ENCODE data around the gene MBTD1. TPM values are rescaled to one million over a fixed set of nuclear protein-coding genes. Genes with fewer than 3 reads are reported as not detected.

MBTD1 gene
- total RNA-seq, 2 donors from 2014 or later, result 11.3 to 16.5 TPM

GRCh38 chr17:51260237-51261023 lies 581 bp upstream of the MBTD1 start, which contains the start of gene UTP18:
Gene UTP18, plus strand, starts transcription at chr17:51260546. Its CDS starts 39 bp downstream, at chr17:51260585.
- Mint-ChIP-seq H3K27ac (peak within 1 kb of the TSS; percentile 97 to 98), H3K9me3 (no peaks in the 10 kb centered on the region), H3K36me3 (peaks cover 25 to 29% of the 10 kb centered on the region in 2 donors)
- peak; percentile 92 to 97 for DNase-seq (ENCODE audit: low spot score in 2 of 2)
- ATAC-seq, result peak; percentile 86 to 89

- ATAC-seq, result no peak
- H3K27ac Mint-ChIP-seq, result peak overlapping the region; percentile 94 to 97
- no peaks in the 10 kb centered on the region for H3K9me3 Mint-ChIP-seq
- H3K36me3 Mint-ChIP-seq, result peaks cover 31 to 38% of the 10 kb centered on the region in 2 donors
- DNase-seq (ENCODE audit: low spot score in 2 of 2), result no peak
Observed at GRCh38 chr17:51258756-51259563, 889 bp downstream of the MBTD1 start.

- ATAC-seq, result no peak
- Mint-ChIP-seq H3K9me3 (no peaks in the 10 kb centered on the region), H3K27ac (peak overlapping the region in 1 of 2 donors; percentile 38)
Observed at GRCh38 chr17:51257150-51258081, 2.4 kb downstream of the MBTD1 start.

GRCh38 chr17:51256101-51256500 lies 3.7 kb downstream of the MBTD1 start:
- Mint-ChIP-seq H3K36me3 (peaks cover 20 to 26% of the 10 kb centered on the region in 2 donors), H3K27ac (no peak overlapping the region), H3K9me3 (no peaks in the 10 kb centered on the region)
- ATAC-seq, result no peak
- no peak for DNase-seq (ENCODE audit: low spot score in 2 of 2)

More at GRCh38 chr17:51257150-51258081, 2.4 kb downstream of the MBTD1 start:
- no peak for DNase-seq (ENCODE audit: low spot score in 2 of 2)
- H3K36me3 Mint-ChIP-seq, result peaks cover 24 to 31% of the 10 kb centered on the region in 2 donors

GRCh38 chr17:51255673-51256072 lies 4.2 kb downstream of the MBTD1 start:
- H3K36me3 Mint-ChIP-seq, result peaks cover 20 to 28% of the 10 kb centered on the region in 2 donors
- ATAC-seq, result no peak
- H3K27ac Mint-ChIP-seq, result no peak overlapping the region
- no peak for DNase-seq (ENCODE audit: low spot score in 2 of 2)
- H3K9me3 Mint-ChIP-seq, result no peaks in the 10 kb centered on the region

- no peak for DNase-seq (ENCODE audit: low spot score in 2 of 2)
- no peak for ATAC-seq
- Mint-ChIP-seq H3K27ac (peak overlapping the region in 1 of 2 donors; percentile 45), H3K9me3 (no peaks in the 10 kb centered on the region), H3K36me3 (peaks cover 13 to 21% of the 10 kb centered on the region in 2 donors)
Observed at GRCh38 chr17:51251010-51251409, 8.8 kb downstream of the MBTD1 start.

GRCh38 chr17:51250314-51250840 lies 9.5 kb downstream of the MBTD1 start:
- DNase-seq (ENCODE audit: low spot score in 2 of 2), result no peak
- no peak for ATAC-seq
- Mint-ChIP-seq H3K36me3 (peaks cover 13 to 21% of the 10 kb centered on the region in 2 donors), H3K27ac (peak overlapping the region in 1 of 2 donors; percentile 45), H3K9me3 (no peaks in the 10 kb centered on the region)

- ATAC-seq (no peak), DNase-seq (ENCODE audit: low spot score in 2 of 2) (no peak)
- Mint-ChIP-seq H3K9me3 (no peaks in the 10 kb centered on the region), H3K27ac (no peak overlapping the region), H3K36me3 (no peaks in the 10 kb centered on the region)
Observed at GRCh38 chr17:51245535-51245934, 14.3 kb downstream of the MBTD1 start.

GRCh38 chr17:51244041-51244440 lies 15.8 kb downstream of the MBTD1 start:
- H3K27ac Mint-ChIP-seq, result peak overlapping the region in 1 of 2 donors; percentile 54
- DNase-seq (ENCODE audit: low spot score in 2 of 2), result no peak

GRCh38 chr17:51240275-51240674 lies 19.6 kb downstream of the MBTD1 start:
- H3K27ac Mint-ChIP-seq, result no peak overlapping the region
- ATAC-seq, result no peak
- no peaks in the 10 kb centered on the region for H3K9me3 Mint-ChIP-seq
- DNase-seq (ENCODE audit: low spot score in 2 of 2), result no peak
- no peaks in the 10 kb centered on the region for H3K36me3 Mint-ChIP-seq

More at GRCh38 chr17:51244041-51244440, 15.8 kb downstream of the MBTD1 start:
- H3K36me3 Mint-ChIP-seq, result no peaks in the 10 kb centered on the region
- H3K9me3 Mint-ChIP-seq, result no peaks in the 10 kb centered on the region
- ATAC-seq, result no peak

GRCh38 chr17:51238255-51238887 lies 21.5 kb downstream of the MBTD1 start:
- Mint-ChIP-seq H3K9me3 (no peaks in the 10 kb centered on the region), H3K36me3 (no peaks in the 10 kb centered on the region), H3K27ac (peak overlapping the region in 1 of 2 donors; percentile 4)
- no peak for DNase-seq (ENCODE audit: low spot score in 2 of 2)
- peak; percentile 88 to 93 for ATAC-seq

GRCh38 chr17:51234162-51234561 lies 25.7 kb downstream of the MBTD1 start:
- DNase-seq (ENCODE audit: low spot score in 2 of 2), result no peak
- no peaks in the 10 kb centered on the region for H3K36me3 Mint-ChIP-seq

GRCh38 chr17:51231999-51232398 lies 27.9 kb downstream of the MBTD1 start:
- Mint-ChIP-seq H3K27ac (no peak overlapping the region), H3K36me3 (no peaks in the 10 kb centered on the region), H3K9me3 (no peaks in the 10 kb centered on the region)
- ATAC-seq (no peak), DNase-seq (ENCODE audit: low spot score in 2 of 2) (no peak)

More at GRCh38 chr17:51234162-51234561, 25.7 kb downstream of the MBTD1 start:
- no peak for ATAC-seq
- no peaks in the 10 kb centered on the region for H3K9me3 Mint-ChIP-seq
- no peak overlapping the region for H3K27ac Mint-ChIP-seq

- Mint-ChIP-seq H3K9me3 (no peaks in the 10 kb centered on the region), H3K27ac (no peak overlapping the region)
- DNase-seq (ENCODE audit: low spot score in 2 of 2), result no peak
Observed at GRCh38 chr17:51230306-51230705, 29.5 kb downstream of the MBTD1 start.

GRCh38 chr17:51229889-51230288 lies 30.0 kb downstream of the MBTD1 start:
- peak overlapping the region in 1 of 2 donors; percentile 67 for H3K27ac Mint-ChIP-seq
- ATAC-seq (no peak), DNase-seq (ENCODE audit: low spot score in 2 of 2) (no peak)
- H3K9me3 Mint-ChIP-seq, result no peaks in the 10 kb centered on the region
- no peaks in the 10 kb centered on the region for H3K36me3 Mint-ChIP-seq

More at GRCh38 chr17:51230306-51230705, 29.5 kb downstream of the MBTD1 start:
- no peaks in the 10 kb centered on the region for H3K36me3 Mint-ChIP-seq
- ATAC-seq, result no peak
